H1 (cell line): Measurements from ENCODE around the gene OPCML. TPM values are rescaled to one million over a fixed set of nuclear protein-coding genes. Genes with fewer than 3 reads are reported as not detected.

Source experiments
- CEBPB ChIP-seq: IDR thresholded peaks from 2 replicates; pipeline ENCODE4 v1.6.1; 2012; ENCODE audit warnings: low read depth, low read length
- CHD1 ChIP-seq: IDR thresholded peaks from 2 replicates; pipeline ENCODE4 v1.6.1; 2012; ENCODE audit warnings: low read depth, low read length, improper control_type of control experiment
- CREB1 ChIP-seq: IDR thresholded peaks from 2 replicates; pipeline ENCODE4 v1.6.1; 2012; ENCODE audit warnings: inconsistent platforms
- EGR1 ChIP-seq: IDR thresholded peaks from 2 replicates; pipeline ENCODE4 v1.6.1; 2011; ENCODE audit warnings: low read depth, low read length, borderline replicate concordance
- GTF2F1 ChIP-seq: IDR thresholded peaks from 2 replicates; pipeline ENCODE4 v1.6.1; 2012; ENCODE audit warnings: low read depth, low read length, improper control_type of control experiment, borderline replicate concordance
- POLR2AphosphoS5 ChIP-seq: IDR thresholded peaks from 2 replicates; pipeline ENCODE4 v1.6.1; 2011; ENCODE audit warnings: low read depth, low read length
- RXRA ChIP-seq: IDR thresholded peaks from 2 replicates; pipeline ENCODE4 v1.6.1; 2011; ENCODE audit warnings: low read depth, mild to moderate bottlenecking, low read length, moderate library complexity; ENCODE audit not compliant: insufficient read depth
- polyA plus RNA-seq, 7 experiments: library from polyadenylated mRNA; depleted of rRNA in 3 of 7; stranded (reverse) in 5 of 7; unstranded in 2 of 7; fragments of >200 nt in 5 of 7; fragments of 200-250 nt in 2 of 7; gene quantifications; 1 replicate in 5 of 7; 2 replicates in 1 of 7; 4 replicates in 1 of 7; pipeline versions ENCODE4 v1.2.1 to v1.2.3, GENCODE V29; 2011 to 2013; ENCODE audit warnings: missing spikeins in 2 of 7, mixed read lengths in 2 of 7
- total RNA-seq: library from RNA; stranded (reverse); fragmentation: NEBNext Ultra II Directional; extraction: Animal tissue kit (Norgen Biotek cat#: 25700); gene quantifications from 2 replicates; pipeline ENCODE4 v1.2.1, GENCODE V29; 2021

OPCML gene
- total and polyA plus RNA-seq, 2 of the 8 experiments (the other 6 are each of a cell fraction or from before 2014, with no cell fraction given): 2.3 to 3.1 TPM

DNA sequence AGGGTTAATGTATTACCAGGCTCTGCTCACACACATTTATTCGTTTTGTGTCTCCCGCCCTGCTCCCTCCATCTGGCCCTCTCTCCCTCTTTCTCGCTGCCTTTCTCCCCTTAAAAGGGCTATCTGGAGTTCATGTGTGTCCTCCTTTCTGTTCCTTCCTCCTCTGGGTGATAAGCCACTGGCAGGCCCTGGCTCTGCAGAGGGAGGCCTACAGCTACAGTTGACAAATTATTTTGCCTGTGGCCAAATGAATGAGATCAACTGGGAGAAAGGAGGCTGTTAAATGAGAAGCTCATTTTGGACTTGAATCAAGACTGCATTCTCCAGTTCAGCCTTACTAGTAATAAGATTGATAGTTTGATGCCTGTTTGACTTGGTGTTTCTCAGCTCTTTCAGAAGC lies 17.5 kb upstream of the OPCML start (continued):
- TF ChIP-seq EGR1 (no peak), CREB1 (no peak), CEBPB (no peak), GTF2F1 (no peak), CHD1 (no peak), RXRA (no peak), POLR2AphosphoS5 (no peak)
- TF ChIP-seq, all 59 proteins: peak for 0
